ENCODE results near the gene CEMIP.

The CEMIP gene

GRCh38 chr15:80932989-80933388 lies 153.8 kb downstream of the CEMIP start:
- peak; percentile 52 for DNase-seq (ENCODE audit: low read depth)
- no peak for TF ChIP-seq CTCF (IDR thresholded peaks at IDR 0.05; ENCODE audit: low read length, missing control alignments)
- H3K4me3 ChIP-seq (replicated peaks; ENCODE audit: low read depth, low read length) = no peak overlapping the region

GRCh38 chr15:80934761-80935221 lies 155.6 kb downstream of the CEMIP start:
- no peak overlapping the region for H3K4me3 ChIP-seq (replicated peaks; ENCODE audit: low read depth, low read length)
- peak; percentile 78 for DNase-seq (ENCODE audit: low read depth)
- TF ChIP-seq CTCF (IDR thresholded peaks at IDR 0.05; ENCODE audit: low read length, missing control alignments) = no peak

- no peak for DNase-seq (ENCODE audit: low read depth)
- no peak for TF ChIP-seq CTCF (IDR thresholded peaks at IDR 0.05; ENCODE audit: low read length, missing control alignments)
- no peak overlapping the region for H3K4me3 ChIP-seq (replicated peaks; ENCODE audit: low read depth, low read length)
These were observed 157.3 kb downstream of the CEMIP start for GRCh38 chr15:80936288-80937078.

GRCh38 chr15:80937718-80938117 lies 158.5 kb downstream of the CEMIP start:
- DNase-seq (ENCODE audit: low read depth) = no peak
- no peak for TF ChIP-seq CTCF (IDR thresholded peaks at IDR 0.05; ENCODE audit: low read length, missing control alignments)

GRCh38 chr15:80939216-80939615 lies 160.0 kb downstream of the CEMIP start:
- H3K4me3 ChIP-seq (replicated peaks; ENCODE audit: low read depth, low read length) = no peak overlapping the region
- no peak for DNase-seq (ENCODE audit: low read depth)
- TF ChIP-seq CTCF (IDR thresholded peaks at IDR 0.05; ENCODE audit: low read length, missing control alignments) = no peak

More at GRCh38 chr15:80937718-80938117, 158.5 kb downstream of the CEMIP start:
- H3K4me3 ChIP-seq (replicated peaks; ENCODE audit: low read depth, low read length) = no peak overlapping the region

GRCh38 chr15:80940331-80940730 lies 161.2 kb downstream of the CEMIP start:
- no peak for DNase-seq (ENCODE audit: low read depth)
- no peak for TF ChIP-seq CTCF (IDR thresholded peaks at IDR 0.05; ENCODE audit: low read length, missing control alignments)
- H3K4me3 ChIP-seq (replicated peaks; ENCODE audit: low read depth, low read length) = no peak overlapping the region

- TF ChIP-seq CTCF (IDR thresholded peaks at IDR 0.05; ENCODE audit: low read length, missing control alignments) = no peak
- H3K4me3 ChIP-seq (replicated peaks; ENCODE audit: low read depth, low read length) = no peak overlapping the region
- DNase-seq (ENCODE audit: low read depth) = no peak
These were observed 161.7 kb downstream of the CEMIP start for GRCh38 chr15:80940851-80941250.
